ENCODE data around the gene COL6A1.

Gene COL6A1

GRCh38 chr21:46006547-46007491 is 25.2 kb downstream of the COL6A1 start:
- no peak for DNase-seq (ENCODE audit: low read depth, low spot score)

GRCh38 chr21:46007492-46007868 is 25.9 kb downstream of the COL6A1 start:
- DNase-seq (ENCODE audit: low read depth, low spot score) = no peak

GRCh38 chr21:46008893-46009621 is 27.5 kb downstream of the COL6A1 start:
- DNase-seq (ENCODE audit: low read depth, low spot score) = no peak

GRCh38 chr21:46009951-46010705 is 28.6 kb downstream of the COL6A1 start:
- DNase-seq (ENCODE audit: low read depth, low spot score) = no peak

GRCh38 chr21:46011267-46011967 is 29.8 kb downstream of the COL6A1 start:
- no peak for DNase-seq (ENCODE audit: low read depth, low spot score)

- no peak for DNase-seq (ENCODE audit: low read depth, low spot score)
These were observed 30.6 kb downstream of the COL6A1 start for GRCh38 chr21:46012154-46012553.

- DNase-seq (ENCODE audit: low read depth, low spot score) = no peak
These were observed 33.3 kb downstream of the COL6A1 start for GRCh38 chr21:46014828-46015227.

GRCh38 chr21:46017148-46017547 is 35.6 kb downstream of the COL6A1 start:
- DNase-seq (ENCODE audit: low read depth, low spot score) = no peak

- DNase-seq (ENCODE audit: low read depth, low spot score) = no peak
These were observed 36.1 kb downstream of the COL6A1 start for GRCh38 chr21:46017695-46018094.

GRCh38 chr21:46018615-46019014 is 37.0 kb downstream of the COL6A1 start:
- DNase-seq (ENCODE audit: low read depth, low spot score) = no peak

GRCh38 chr21:46020581-46020980 is 39.0 kb downstream of the COL6A1 start:
- DNase-seq (ENCODE audit: low read depth, low spot score) = no peak

- no peak for DNase-seq (ENCODE audit: low read depth, low spot score)
These were observed 39.8 kb downstream of the COL6A1 start for GRCh38 chr21:46021398-46021797.

- DNase-seq (ENCODE audit: low read depth, low spot score) = no peak
These were observed 40.5 kb downstream of the COL6A1 start for GRCh38 chr21:46021978-46022544.

GRCh38 chr21:46022551-46023525 is 41.3 kb downstream of the COL6A1 start:
- no peak for DNase-seq (ENCODE audit: low read depth, low spot score)

- DNase-seq (ENCODE audit: low read depth, low spot score) = no peak
These were observed 42.0 kb downstream of the COL6A1 start for GRCh38 chr21:46023555-46023954.

GRCh38 chr21:46024141-46024540 is 42.6 kb downstream of the COL6A1 start:
- DNase-seq (ENCODE audit: low read depth, low spot score) = no peak

GRCh38 chr21:46025113-46025770 is 43.7 kb downstream of the COL6A1 start:
- no peak for DNase-seq (ENCODE audit: low read depth, low spot score)

GRCh38 chr21:46027851-46028493 is 46.4 kb downstream of the COL6A1 start:
- no peak for DNase-seq (ENCODE audit: low read depth, low spot score)

- DNase-seq (ENCODE audit: low read depth, low spot score) = no peak
These were observed 47.1 kb downstream of the COL6A1 start for GRCh38 chr21:46028573-46029091.
